ENCODE measurements around the gene CMIP.

The CMIP gene

DNA sequence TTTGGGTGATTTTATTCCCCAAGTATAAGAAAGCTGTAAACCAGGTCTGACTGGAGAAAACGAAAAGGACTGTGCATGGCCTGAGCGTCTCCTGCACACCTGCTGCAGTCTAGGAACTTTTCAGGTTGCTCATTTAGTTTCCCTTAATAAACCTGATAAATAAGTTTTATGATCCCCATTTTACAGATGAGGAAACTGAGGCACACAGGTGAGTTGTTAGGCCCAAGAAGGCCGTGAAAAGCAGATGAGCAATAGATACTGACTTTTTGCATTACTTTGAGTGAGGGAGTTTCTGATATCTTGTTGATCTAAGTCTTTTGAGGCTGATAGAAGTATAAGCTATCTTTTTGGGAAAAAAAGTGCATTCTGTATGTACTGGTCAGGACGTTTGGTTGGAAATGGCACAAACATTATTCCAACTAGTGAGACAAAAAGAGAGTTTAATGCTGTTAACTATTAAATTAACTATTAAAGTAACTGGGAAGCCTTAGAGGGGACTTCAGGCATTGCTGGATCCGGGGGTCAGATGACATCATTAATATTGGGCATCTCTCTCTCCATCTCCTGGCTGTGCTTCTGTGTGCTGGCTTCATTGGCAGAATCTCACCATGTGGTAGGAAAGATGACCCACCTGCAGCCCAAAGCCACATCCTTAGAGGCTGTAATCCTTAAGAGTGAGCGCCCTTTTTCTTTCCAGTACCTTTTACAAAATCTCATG, 163.4 kb downstream of the CMIP start:
- no peak for DNase-seq (ENCODE audit: low read depth)

DNA sequence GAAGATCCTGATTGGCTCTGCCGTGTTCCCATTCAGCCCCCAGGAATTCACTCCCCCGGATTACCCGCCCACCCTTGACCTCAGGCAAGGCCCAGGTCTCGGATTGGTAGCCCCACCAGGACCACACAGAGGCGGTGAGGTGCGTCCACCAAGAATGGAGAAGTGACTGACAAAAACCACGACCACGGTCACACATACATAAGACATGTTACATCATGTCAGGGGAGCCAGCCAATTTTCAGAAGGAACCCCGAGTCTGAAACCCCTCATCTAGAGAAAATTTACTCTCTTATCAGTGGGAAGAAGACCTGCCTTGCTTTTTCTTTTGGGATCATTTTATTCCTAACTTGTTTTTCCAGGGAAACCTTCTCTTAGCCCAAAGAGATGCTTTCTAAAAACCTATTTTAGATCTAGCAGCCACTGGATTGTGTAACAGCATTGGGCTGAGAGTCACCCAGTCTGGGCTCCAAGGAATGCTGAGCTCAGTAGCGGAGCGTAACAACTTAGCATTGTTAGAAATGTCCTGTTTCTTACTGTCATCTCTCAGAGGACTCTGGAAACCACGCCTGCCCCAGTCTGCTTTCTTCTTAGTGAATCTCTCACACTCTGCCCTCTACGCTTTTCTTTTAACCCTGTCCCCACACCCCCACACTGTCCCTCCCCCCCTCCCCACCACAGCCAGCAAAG, 164.1 kb downstream of the CMIP start:
- no peak for DNase-seq (ENCODE audit: low read depth)

DNA sequence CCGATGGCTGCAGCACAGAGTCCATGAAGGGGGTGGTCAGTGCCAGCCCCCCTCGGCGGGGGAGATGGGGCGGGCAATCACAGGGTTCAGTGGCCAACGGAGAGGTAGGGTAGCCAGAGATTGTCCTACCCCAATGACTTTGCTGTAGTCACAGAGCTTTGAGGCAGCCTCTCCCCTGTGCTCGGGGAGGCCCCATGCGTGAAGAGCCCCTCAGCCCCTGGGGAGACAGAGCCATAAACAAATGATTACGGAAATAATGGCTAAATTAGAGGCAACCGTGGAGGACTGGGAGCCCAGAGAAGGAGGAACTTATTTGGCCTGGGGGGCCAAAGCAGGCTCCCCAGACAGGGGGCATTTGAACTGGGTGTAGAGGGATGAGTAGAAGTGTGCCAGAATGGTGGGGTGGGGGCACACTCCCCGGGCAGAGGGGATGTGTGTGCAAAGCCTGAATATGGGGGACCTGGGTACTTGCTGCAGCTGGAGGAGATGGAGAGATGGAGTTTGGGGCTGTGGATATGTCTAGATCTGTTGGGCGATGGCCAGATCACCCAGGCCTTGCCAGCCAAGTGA, 164.8 kb downstream of the CMIP start:
- DNase-seq (ENCODE audit: low read depth): no peak

DNA sequence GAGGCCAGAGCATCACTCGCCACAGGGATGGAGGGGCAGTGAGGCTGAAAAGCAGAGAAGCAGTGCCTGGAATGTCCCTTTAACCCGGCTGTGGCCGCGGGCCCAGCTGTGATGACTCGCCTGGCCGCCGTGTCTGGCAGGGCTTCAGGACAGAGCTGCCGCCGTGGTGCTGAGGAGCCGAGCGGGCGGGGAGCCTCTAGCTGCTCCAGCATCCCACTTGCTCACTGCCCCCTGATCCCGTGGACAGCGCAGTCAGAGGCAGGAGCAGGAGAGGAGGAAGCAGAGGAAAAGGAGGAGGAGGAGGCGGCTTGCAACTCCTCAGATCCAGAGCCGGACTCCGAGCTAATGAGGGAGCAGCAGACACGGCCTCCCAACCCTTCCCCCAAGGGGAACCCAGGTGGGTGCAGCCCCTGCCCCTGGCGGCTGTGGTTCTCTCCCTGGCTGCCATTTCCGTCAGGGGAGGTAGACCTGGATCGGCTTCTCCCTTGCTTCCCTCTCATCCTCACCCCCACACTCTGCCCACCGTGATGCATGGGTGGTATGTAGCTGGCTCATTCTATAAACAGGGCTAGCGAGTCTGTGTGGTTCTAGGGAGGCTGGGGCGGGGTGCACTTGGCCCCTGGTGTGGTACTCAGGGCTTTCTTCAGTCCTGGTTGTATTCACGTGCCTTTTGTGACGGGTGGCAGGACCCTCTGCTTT, 165.7 kb downstream of the CMIP start:
- no peak for DNase-seq (ENCODE audit: low read depth)

DNA sequence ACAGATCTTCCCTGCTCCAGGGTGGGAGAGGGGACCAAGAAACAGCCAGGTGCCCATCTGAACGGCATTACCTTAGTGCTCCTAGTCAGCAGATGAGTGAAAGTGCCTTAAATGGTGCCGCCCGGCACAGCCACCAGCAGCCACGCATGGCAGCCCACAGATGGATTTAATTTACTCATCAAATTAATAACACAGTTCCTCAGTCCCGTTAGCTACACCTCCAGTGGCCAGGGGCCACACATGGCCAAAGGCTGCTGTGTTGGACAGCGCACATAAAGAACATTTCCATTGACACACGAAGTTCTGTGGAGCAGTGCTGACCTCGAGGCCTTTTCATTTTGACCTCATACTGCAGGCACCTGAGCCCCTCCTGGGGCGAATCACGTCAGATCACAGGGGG, 166.3 kb downstream of the CMIP start:
- DNase-seq (ENCODE audit: low read depth): no peak

DNA sequence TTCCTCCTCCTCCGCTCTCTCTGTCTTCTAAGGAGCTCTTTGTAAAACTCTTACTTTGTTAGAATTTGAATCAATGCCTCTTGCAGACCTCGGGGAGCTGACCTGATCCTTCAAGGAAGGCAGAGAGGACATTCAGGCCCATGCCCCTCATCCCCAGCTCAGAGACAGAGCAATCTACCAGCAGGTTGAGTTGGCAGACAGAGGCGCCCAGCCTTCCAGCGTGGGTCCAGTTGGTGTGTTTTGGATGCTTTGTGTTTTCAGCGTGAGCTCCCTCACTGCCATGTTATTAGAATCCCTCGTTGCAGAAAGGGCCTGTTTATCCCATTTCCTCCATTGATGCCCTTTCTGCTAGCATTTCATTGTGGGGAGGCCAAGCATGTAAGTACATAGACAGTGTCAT, 167.1 kb downstream of the CMIP start:
- no peak for DNase-seq (ENCODE audit: low read depth)

DNA sequence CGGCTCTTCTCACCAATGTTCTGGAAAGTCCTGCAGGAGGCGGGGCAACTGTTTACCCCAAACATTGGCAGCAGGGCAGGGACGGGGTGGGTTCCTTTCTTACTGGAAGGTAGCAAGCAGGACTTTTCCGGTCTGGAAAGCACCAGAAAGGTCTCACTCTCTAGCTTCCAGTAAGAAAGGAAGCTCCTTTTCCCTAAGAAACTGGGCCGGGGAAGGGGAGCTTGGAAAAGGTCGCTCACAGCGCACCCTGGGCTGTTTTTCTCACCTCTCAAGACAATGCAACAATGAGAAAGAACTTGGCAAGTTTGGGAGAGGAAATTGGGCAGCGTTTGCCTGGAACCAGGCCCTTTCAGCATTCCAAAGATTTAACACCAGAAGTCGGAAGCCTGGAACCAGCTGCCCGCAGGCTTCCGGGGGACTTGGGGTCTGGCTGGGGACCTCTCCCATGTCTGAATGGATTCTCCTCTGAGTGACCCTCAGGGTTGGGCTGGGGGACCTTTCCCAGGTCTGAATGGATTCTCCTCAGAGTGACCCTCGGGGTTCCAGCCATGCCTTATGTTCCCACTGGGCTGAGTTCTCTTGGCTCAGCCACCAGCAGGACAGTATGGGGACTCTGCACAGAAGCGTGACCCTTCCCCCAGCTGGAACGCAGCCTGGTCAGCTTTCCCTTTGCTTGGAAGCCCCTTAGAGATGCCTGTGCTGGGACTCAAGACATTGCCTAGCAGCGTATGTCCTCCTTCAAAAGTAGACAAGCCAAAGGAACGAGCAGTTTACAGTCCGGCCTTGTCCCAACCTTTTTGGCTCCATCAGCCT, 167.9 kb downstream of the CMIP start:
- DNase-seq (ENCODE audit: low read depth): no peak

DNA sequence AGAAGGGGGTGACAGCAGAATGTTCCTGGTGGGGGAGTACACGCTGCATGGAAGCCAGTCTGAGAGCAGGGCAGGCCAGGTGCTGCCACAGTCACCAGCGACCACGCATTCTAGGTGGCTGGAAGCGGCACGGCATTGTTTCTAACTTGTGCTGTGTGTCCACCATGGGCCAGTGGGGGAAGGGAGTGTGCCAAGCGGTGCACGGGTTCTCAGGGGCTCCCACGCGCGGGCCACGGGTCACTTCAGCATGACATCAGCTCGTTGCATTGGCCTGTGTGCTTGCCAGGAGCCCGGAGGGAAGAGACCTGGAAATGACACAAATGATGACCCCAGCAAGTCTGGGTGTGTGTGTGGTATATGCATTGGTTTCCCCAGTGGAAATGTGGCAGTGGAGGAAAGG, 169.6 kb downstream of the CMIP start:
- no peak for DNase-seq (ENCODE audit: low read depth)

DNA sequence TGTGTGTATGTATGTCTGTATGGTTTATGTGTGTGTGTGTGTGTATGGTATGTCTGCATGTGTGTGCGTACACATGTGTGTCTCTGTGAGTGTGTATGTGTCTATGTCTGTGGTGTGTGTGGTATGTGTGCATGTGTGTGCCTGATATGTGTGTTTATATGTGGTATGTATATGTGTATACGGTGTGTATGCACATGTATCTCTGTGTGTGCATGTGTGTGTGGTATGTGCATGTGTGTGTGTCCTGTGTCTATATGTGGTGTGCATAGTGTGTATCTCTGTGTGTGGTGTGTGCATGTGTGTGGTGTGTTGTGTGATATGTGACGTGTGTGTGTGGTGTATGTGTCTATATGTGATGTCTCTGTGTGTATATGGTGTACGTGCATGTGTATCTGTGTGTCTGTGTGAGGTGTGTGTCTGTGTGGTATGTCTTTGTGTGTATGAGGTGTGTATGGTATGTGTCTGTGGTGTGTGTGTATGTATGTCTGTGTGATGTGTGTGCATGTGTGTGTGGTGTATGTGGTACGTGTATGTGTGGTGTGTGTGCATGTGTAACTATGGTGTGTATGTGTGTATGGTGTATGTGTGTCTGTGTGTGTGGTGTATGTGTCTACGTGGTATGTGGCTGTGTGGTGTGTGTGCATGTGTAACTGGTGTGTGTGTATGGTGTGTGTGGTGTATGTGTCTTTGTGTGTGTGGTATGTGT, 170.2 kb downstream of the CMIP start:
- DNase-seq (ENCODE audit: low read depth): no peak

DNA sequence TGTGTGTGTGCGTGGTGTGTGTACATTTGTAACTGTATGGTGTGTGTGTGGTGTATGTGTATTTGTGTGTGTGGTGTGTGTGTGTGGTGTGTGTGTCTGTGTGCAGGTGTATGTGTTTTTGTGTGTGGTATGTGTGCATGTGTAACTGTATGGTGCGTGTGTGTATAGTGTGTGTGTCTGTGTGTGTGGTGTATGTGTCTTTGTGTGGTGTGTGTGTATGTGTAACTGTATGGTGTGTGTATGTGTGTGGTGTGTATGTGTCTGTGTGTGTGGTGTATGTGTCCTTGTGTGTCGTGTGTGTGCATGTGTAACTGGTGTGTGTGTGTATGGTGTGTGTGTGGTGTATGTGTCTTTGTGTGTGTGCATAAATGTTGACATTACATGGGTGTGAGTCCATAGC, 170.8 kb downstream of the CMIP start:
- no peak for DNase-seq (ENCODE audit: low read depth)

DNA sequence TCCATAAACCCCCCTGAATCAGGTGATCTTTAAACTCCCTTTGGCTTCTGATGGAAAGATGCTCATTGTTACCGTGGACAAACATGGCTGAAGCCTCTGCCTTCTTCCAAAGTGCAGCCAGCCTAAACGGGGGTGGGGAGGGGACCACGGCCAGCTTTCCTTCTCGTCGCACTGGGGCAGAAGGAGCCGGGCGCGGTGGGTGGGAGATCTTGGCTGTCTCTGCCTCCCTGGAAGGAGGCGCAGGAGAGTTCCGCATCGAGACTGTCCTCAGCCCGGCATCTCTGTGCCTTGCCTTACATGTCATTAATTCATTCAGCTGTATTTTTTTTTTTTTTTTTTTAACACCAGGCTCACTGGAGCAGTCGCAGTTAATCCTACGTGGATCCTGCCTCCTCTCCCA, 171.2 kb downstream of the CMIP start:
- DNase-seq (ENCODE audit: low read depth): no peak

DNA sequence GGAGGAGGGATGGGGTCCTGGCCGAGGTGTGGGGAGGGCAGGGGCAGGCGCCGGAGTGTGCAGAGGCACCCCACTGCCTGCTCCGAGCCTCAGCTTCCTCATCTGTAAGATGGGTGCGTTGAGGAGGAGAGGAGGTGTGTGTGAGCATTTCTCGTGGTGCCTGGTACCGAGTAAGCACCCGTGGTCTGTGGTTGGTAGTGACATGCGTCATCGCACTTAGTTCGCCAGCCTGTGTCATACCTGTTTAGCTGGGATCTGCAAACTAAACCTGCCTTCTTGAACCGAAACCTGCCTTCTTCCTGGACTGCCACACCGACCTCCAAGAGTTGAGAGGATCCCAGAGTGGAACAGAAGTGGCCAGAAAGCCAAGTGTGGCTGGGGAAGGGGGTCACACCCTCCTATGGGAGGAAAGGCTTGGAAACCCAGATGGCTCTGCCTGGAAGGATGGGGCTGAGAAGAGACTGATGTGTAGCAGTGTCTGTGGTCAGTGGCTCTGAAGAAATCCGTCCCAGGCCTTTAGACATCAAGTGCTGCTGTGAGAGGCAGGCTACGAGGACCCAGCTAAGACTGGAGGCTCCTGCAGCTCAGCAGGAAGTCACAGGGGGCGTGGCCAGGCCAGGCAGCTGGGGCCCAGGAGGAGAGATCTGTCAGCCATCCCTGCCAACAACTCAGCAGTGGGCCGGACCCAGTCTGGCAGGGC, 171.9 kb downstream of the CMIP start:
- no peak for DNase-seq (ENCODE audit: low read depth)

DNA sequence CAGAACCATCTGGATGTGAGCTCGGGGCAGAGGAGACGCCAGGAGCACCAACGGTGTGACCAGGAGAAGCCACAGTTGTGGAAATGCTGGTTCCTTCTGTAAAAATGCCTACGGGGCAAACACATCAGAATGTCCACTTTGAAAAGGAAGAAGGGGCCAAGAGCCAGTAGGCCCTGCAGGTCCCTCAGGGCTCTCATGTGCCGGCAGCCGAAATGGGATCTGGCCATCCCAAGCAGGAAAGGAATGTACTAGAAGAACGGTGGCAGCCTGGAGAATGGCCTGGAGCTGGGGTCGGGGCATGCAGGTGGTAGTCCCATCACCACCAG, 172.4 kb downstream of the CMIP start:
- DNase-seq (ENCODE audit: low read depth): no peak

DNA sequence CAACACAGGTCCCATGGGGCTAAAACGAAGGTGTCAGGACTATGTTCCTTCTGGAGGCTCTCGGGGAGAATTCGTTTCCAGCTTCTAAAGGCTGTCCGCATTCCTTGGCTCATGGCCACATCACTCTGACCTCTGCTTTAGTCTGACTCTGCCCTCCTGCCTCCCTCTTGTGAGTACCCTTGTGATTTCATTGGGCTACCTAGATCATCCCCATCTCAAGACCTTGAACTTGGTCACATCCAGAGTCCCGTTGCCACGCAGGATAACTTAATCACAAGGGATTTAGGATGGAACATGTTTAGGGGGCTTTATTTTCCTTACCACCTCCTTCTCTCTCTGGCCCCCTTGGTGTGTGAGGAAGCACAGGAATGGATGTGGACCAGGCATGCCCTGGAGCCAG, 173.6 kb downstream of the CMIP start:
- DNase-seq (ENCODE audit: low read depth): no peak

DNA sequence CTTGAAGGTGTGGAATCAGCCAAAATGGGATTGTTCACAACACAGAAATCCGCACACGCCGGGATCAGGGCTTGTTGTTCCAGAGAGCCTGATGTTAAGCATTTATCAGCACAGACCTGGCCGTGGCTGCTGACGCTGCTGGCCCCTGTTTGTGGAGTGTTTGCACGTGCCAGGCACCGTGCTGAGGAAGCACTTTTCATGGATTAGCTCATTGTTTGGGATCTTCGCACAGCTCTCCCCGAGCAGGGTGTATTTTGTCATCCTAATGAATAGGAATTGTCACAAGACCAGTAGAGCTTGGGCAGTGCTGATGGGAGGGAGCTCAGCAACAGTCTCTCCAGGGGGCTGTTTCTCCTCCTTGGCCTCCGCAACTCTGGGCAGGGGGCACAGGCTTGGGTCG, 174.1 kb downstream of the CMIP start:
- DNase-seq (ENCODE audit: low read depth): no peak

DNA sequence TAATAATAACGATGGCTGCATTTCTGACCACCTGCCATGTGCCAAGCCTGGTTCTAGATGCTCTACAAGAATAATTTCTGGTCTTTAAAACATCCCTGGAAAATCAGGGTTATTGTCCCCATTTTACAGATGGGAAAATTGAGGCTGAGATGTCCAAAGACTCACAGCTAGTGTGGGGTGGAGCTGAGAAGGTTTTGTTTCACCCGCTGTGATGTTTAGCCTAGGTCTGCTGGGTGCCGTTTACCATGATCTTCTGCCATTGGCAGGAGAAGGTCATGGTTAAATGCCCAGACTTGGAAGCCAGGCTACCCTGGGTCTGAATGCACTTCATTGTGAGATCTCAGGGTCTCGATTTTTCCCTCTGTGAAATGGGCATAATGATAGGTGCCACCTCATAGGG, 175.4 kb downstream of the CMIP start:
- DNase-seq (ENCODE audit: low read depth): no peak

DNA sequence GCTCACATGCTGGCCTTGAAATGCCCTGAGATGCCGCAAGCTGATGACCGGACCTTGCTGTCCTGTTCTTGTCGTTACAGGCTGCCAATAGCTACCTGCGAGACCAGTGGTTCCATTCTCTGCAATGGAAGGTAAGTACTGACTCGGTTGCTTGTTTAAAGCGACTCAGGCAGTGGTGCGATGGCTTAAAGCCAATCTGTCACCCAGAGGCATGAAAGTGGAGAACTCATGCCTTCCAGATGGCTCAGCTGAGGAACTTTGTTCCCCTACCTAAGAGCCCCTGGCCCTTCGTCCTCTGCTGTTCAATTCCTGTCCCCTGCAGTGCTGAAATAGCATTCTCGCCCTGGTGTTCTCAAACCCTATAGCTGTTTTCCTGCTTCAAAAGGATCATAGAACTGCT, 176.2 kb downstream of the CMIP start:
- no peak for DNase-seq (ENCODE audit: low read depth)

DNA sequence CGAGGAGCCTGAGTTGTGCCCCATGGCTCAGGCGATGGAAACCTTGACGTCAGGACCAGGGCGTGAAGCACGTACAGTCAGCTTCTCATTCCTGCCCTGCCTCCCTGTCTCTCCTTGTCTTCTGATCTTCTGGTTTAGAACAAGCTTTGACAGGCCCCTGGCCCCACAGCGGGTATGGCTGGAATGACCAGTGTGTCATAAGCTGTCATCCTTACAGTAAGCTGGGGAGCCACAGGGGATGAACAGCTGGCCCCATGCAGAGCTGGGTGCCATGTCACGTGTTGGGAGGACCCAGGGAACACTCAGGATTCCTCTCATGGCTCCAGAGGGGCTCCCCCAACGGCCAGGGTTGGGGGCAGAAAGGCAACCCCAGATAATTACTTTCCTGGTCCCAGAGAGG, 176.9 kb downstream of the CMIP start:
- no peak for DNase-seq (ENCODE audit: low read depth)

DNA sequence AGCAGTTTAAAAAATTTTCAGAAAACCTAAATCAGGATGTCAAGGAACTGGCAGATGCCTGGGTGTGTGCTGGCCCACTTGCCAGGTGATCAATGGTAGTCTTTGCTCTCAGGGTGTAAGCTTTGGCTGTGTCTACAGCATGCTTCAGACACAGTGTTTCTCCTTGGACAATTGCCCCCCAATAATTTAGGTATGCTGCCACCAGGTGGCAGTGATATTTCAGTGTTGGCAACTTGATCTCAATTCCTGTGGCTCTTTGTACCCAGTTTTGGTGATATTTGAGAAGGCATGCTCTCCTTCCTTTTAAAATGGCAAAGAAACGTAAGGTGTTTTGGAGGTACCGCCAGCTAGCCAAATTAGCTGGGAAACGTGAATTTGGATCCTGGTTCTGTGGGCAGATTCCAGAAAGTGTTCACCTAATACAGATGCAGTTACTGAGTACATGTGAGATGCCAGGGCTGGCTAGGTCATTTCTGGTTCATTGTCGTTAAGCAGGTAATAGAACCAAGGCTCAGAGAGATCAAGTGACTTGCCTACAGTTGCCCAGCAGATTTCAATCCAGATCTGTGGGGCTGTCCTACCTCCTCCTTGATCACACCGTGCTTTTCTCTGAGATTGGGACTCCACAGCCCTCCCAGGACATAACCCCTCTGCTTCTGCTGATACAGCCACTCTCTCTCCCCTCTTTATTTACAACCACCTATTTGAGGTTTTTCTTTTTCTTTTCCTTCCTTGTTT, 178.9 kb downstream of the CMIP start:
- DNase-seq (ENCODE audit: low read depth): no peak

DNA sequence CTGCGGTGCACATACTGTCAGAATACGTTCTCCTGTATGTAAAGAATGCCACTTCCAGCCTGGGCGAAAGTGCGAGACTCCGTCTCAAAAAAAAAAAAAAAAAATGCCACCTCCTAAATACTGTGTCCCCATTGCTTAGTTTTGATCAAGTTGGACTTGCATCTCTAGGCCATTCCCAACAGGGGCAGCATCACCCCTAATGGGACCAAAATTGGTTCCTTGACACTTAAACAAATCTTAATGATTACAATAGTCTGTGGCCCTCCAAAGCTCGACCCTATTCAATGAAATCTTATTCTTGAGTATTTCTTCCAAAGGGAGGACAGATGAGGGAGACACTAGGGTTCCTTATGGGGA, 179.8 kb downstream of the CMIP start:
- no peak for DNase-seq (ENCODE audit: low read depth)

Measured in non-pigmented ciliary epithelial cell (primary cell).